ENCODE results near the gene FCHO2. TPM values are rescaled to one million over a fixed set of nuclear protein-coding genes. Genes with fewer than 3 reads are reported as not detected.
A peak's percentile ranks its signal among the peaks of the same experiment; 100 is the strongest.

Gene FCHO2
- total RNA-seq, 6 experiments from 2014 or later: 16.6 to 24.8 (median 19.2) TPM

GRCh38 chr5:73030995-73031394 lies 75.2 kb downstream of the FCHO2 start:
- H3K27ac Mint-ChIP-seq: peak overlapping the region; percentile 68
- H3K9me3 Mint-ChIP-seq: no peaks in the 10 kb centered on the region
- H3K4me3 Mint-ChIP-seq: peak overlapping the region; percentile 69
- peak; percentile 88 for DNase-seq
- peaks cover 9% of the 10 kb centered on the region for H3K36me3 Mint-ChIP-seq (ENCODE audit: low read depth)
- TF ChIP-seq, protein P1, sequence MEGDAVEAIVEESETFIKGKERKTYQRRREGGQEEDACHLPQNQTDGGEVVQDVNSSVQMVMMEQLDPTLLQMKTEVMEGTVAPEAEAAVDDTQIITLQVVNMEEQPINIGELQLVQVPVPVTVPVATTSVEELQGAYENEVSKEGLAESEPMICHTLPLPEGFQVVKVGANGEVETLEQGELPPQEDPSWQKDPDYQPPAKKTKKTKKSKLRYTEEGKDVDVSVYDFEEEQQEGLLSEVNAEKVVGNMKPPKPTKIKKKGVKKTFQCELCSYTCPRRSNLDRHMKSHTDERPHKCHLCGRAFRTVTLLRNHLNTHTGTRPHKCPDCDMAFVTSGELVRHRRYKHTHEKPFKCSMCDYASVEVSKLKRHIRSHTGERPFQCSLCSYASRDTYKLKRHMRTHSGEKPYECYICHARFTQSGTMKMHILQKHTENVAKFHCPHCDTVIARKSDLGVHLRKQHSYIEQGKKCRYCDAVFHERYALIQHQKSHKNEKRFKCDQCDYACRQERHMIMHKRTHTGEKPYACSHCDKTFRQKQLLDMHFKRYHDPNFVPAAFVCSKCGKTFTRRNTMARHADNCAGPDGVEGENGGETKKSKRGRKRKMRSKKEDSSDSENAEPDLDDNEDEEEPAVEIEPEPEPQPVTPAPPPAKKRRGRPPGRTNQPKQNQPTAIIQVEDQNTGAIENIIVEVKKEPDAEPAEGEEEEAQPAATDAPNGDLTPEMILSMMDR (IDR thresholded peaks at IDR 0.05): no peak
- H3K4me1 Mint-ChIP-seq (ENCODE audit: low read depth): peaks cover 42% of the 10 kb centered on the region
- H3K27me3 Mint-ChIP-seq (ENCODE audit: insufficient read depth): peaks cover 2% of the 10 kb centered on the region; the same call in 1 of the 2 replicates

GRCh38 chr5:73031839-73032238 lies 76.0 kb downstream of the FCHO2 start:
- Mint-ChIP-seq H3K36me3 (ENCODE audit: low read depth) (peaks cover 9% of the 10 kb centered on the region), H3K27me3 (ENCODE audit: insufficient read depth) (peaks cover 2% of the 10 kb centered on the region; the same call in 1 of the 2 replicates), H3K9me3 (no peaks in the 10 kb centered on the region), H3K4me1 (ENCODE audit: low read depth) (peaks cover 42% of the 10 kb centered on the region), H3K4me3 (peak overlapping the region; percentile 69), H3K27ac (peak overlapping the region; percentile 68)
- peak; percentile 81 for DNase-seq
- TF ChIP-seq, protein P1 (IDR thresholded peaks at IDR 0.05): no peak

- peaks cover 42% of the 10 kb centered on the region for H3K4me1 Mint-ChIP-seq (ENCODE audit: low read depth)
- H3K9me3 Mint-ChIP-seq: no peaks in the 10 kb centered on the region
- TF ChIP-seq, protein P1 (IDR thresholded peaks at IDR 0.05): no peak
- H3K27ac Mint-ChIP-seq: peak overlapping the region; percentile 20; the same call in 1 of the 2 replicates
- H3K36me3 Mint-ChIP-seq (ENCODE audit: low read depth): 0 out of 2 replicates have a peak, but pooled peaks cover 5% of the 10 kb centered on the region
- H3K4me3 Mint-ChIP-seq: no peak overlapping the region
- peaks cover 2% of the 10 kb centered on the region; the same call in 1 of the 2 replicates for H3K27me3 Mint-ChIP-seq (ENCODE audit: insufficient read depth)
- DNase-seq: no peak
These were observed 76.8 kb downstream of the FCHO2 start for GRCh38 chr5:73032635-73033034.

DNA sequence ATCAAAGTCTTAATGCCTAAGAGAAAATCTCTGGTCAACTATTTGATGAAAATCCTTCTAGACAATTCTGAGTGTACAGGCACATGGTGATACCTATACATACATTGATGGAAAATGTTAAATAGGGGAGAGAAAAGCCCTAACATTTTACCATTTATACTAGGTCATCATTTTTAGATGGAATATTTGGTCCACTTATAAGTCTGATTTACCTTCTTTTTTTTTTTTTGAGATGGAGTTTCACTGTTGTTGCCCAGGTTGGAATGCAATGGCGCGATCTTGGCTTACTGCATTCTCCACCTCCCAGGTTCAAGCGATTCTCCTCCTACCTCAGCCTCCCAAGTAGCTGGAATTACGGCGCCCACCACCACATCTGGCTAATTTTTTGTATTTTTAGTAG lies 81.7 kb downstream of the FCHO2 start:
- H3K27ac Mint-ChIP-seq: no peak overlapping the region
- TF ChIP-seq, protein P1 (IDR thresholded peaks at IDR 0.05): no peak
- H3K36me3 Mint-ChIP-seq (ENCODE audit: low read depth): no peaks in the 10 kb centered on the region
- no peak for DNase-seq
- H3K9me3 Mint-ChIP-seq: no peaks in the 10 kb centered on the region
- H3K4me1 Mint-ChIP-seq (ENCODE audit: low read depth): peaks cover 10% of the 10 kb centered on the region
- H3K27me3 Mint-ChIP-seq (ENCODE audit: insufficient read depth): no peaks in the 10 kb centered on the region
- H3K4me3 Mint-ChIP-seq: no peak overlapping the region

DNA sequence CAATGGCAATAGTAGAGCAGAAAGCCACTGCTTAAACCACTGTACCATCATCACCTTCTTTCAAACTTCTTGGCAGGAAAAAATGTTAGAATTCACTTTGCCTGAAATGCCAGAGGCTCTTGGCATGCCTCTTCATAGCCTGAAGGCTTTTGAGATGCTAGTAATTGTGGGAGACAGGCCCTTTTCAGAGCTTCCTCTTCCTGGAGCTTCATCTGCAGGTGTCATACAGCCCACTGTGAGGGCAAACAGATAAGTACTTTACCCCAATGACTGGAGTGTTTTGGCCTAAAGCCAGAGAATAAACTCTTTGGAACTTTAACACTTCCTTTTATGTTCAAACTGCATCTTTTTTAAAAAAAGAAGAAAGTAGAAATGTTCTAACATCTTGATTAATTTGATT lies 83.2 kb downstream of the FCHO2 start:
- TF ChIP-seq, protein P1 (IDR thresholded peaks at IDR 0.05): no peak
- H3K36me3 Mint-ChIP-seq (ENCODE audit: low read depth): 0 out of 2 replicates have a peak, but pooled peaks cover 4% of the 10 kb centered on the region
- no peaks in the 10 kb centered on the region for H3K27me3 Mint-ChIP-seq (ENCODE audit: insufficient read depth)
- H3K4me3 Mint-ChIP-seq: no peak overlapping the region
- peak; percentile 20 for DNase-seq
- no peaks in the 10 kb centered on the region for H3K9me3 Mint-ChIP-seq
- H3K27ac Mint-ChIP-seq: no peak overlapping the region
- H3K4me1 Mint-ChIP-seq (ENCODE audit: low read depth): peaks cover 7% of the 10 kb centered on the region
